Muscle of leg (tissue), 11 donors: ENCODE results near the gene ARPC1A. TPM values are rescaled to one million over a fixed set of nuclear protein-coding genes. Genes with fewer than 3 reads are reported as not detected.
"Not testable (repeated sequence)": the region's sequence is repeated elsewhere in the genome, so short reads cannot be mapped to it uniquely, and the experiment has no call there.

Source experiments
- DNase-seq: peaks from one replicate; pipeline ENCODE4 v3.0.0; 2013
- H3K27ac ChIP-seq: one replicate; pipeline ENCODE4 v1.5.1; 2013; ENCODE audit warnings: mild to moderate bottlenecking, low read length, control low read depth
- H3K27me3 ChIP-seq: one replicate; pipeline ENCODE4 v1.6.1; 2013; ENCODE audit warnings: low read length; ENCODE audit not compliant: control insufficient read depth, insufficient read depth
- H3K36me3 ChIP-seq: one replicate; pipeline ENCODE4 v1.6.1; 2013; ENCODE audit warnings: low read length; ENCODE audit not compliant: control insufficient read depth, insufficient read depth
- H3K4me1 ChIP-seq: one replicate; pipeline ENCODE4 v1.6.1; 2013; ENCODE audit warnings: low read length; ENCODE audit not compliant: control insufficient read depth, insufficient read depth
- H3K4me3 ChIP-seq: one replicate; pipeline ENCODE4 v1.5.1; 2013; ENCODE audit warnings: low read length, control low read depth
- H3K9me3 ChIP-seq: replicated peaks from 2 replicates; pipeline ENCODE4 v1.6.1; 2013; ENCODE audit warnings: low read depth, low read length; ENCODE audit not compliant: control insufficient read depth
- WGBS: methylation state at CpG from one replicate; pipeline ENCODE4 v1.1.5; 2013; ENCODE audit warnings: missing lambda C conversion rate; ENCODE audit not compliant: insufficient coverage; 5-methylcytosine and 5-hydroxymethylcytosine counted together
- polyA plus RNA-seq, 8 donors: library from polyadenylated mRNA; unstranded; fragments of 120-200 nt; gene quantifications; one replicate each; pipeline versions ENCODE4 v1.2.1 to v1.2.3, GENCODE V29; 2013; ENCODE audit warnings: inconsistent platforms in 1 of 8, low replicate concordance in 1 of 8; ENCODE audit not compliant: insufficient read length in 8 of 8, insufficient read depth in 1 of 8
- total RNA-seq: library from RNA; stranded (reverse); fragments of 120-200 nt; gene quantifications from one replicate; pipeline ENCODE4 v1.2.4, GENCODE V29; 2013

Gene ARPC1A
- total and polyA plus RNA-seq, 9 donors, result 54.6 to 90.3 (median 66.5) TPM

DNA sequence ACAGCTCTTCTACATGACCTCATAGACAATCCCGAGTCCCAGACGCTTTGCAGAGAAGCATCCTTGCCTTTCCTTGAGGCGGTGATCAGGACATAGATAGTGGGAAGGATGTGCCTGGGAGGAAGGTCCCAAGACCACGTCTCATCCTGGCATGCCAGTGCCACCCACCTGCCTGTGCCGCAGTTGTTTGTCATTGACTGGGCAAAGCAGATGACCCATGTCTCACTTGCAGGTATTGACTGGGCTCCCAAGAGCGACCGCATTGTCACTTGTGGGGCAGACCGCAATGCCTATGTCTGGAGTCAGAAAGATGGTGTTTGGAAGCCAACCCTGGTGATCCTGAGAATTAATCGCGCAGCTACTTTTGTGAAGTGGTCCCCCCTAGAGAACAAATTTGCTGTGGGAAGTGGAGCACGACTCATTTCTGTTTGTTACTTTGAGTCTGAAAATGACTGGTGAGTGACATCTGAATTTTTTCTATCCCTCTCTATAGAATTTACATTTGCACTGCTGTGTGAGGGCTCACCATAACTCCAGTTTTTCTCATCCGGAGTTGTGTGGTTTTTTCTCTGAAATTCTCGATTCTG, 18.5 kb downstream of the ARPC1A start:
- H3K9me3 ChIP-seq, result no peaks in the 10 kb centered on the region
- no peaks in the 10 kb centered on the region for H3K27me3 ChIP-seq
- 97% methylated on average over 7 of the region's 13 CpGs for WGBS
- peaks cover 47% of the 10 kb centered on the region for H3K36me3 ChIP-seq
- H3K4me1 ChIP-seq, result no peaks in the 10 kb centered on the region
- no peak overlapping the region for H3K4me3 ChIP-seq
- H3K27ac ChIP-seq, result no peak overlapping the region
- DNase-seq, result no peak

GRCh38 chr7:99350641-99351040, 24.9 kb downstream of the ARPC1A start:
- no CpG with 5 or more reads among the region's 3 CpGs for WGBS
- not testable (repeated sequence) for H3K27ac ChIP-seq, H3K9me3 ChIP-seq, DNase-seq, H3K4me1 ChIP-seq, H3K4me3 ChIP-seq, H3K27me3 ChIP-seq
- H3K36me3 ChIP-seq, result peaks cover 48% of the 10 kb centered on the region

DNA sequence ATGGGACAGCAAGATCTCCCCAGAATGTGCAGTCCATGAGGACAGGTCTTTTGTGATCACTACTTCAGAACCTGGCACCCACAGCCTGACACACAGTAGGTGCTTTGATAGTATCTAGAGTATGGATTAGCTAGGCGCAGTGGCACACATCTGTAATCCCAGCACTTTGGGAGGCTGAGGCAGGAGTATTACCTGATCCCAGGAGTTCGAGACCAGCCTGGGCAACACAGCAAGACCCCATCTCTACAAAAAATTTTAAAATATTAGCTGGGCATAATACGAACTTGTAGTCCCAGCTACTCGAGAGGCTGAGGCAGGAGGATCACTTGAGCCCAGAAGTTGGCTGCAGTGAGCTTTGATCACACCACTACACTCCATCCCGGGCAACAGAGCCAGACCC, 26.5 kb downstream of the ARPC1A start:
- 94% methylated on average over 3 of the region's 5 CpGs for WGBS
- H3K9me3 ChIP-seq, result no peaks in the 10 kb centered on the region
- DNase-seq, result no peak

DNA sequence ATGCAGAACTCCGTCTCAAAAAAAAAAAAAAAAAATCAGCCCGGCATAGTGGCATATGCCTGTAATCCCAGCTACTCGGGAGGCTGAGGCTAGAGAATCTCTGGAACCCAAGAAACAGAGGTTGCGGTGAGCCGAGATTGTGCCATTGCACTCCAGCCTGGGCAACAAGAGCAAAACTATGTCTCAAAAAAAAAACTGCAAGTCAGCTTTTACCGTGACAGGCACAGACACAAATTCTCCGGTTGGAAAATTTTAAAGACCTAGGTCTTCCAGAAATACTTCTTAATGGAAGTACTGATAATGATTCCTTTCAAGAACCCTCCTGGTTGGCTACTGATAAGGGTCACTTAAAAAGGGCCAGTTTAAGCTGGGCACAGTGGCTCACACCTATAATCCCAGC, 29.4 kb downstream of the ARPC1A start:
- Histone ChIP-seq H3K27me3 (no peaks in the 10 kb centered on the region), H3K9me3 (no peaks in the 10 kb centered on the region), H3K27ac (no peak overlapping the region), H3K36me3 (peaks cover 63% of the 10 kb centered on the region), H3K4me3 (no peak overlapping the region), H3K4me1 (no peaks in the 10 kb centered on the region)
- DNase-seq, result no peak
- 96% methylated on average over 5 of the region's 7 CpGs for WGBS

More for the DNA sequence above, 26.5 kb downstream of the ARPC1A start:
- no peaks in the 10 kb centered on the region for H3K4me1 ChIP-seq
- no peak overlapping the region for H3K27ac ChIP-seq
- peaks cover 51% of the 10 kb centered on the region for H3K36me3 ChIP-seq
- H3K27me3 ChIP-seq, result no peaks in the 10 kb centered on the region
- H3K4me3 ChIP-seq, result no peak overlapping the region

- no peak overlapping the region for H3K27ac ChIP-seq
- peaks cover 69% of the 10 kb centered on the region for H3K36me3 ChIP-seq
- DNase-seq, result no peak
- 93% methylated on average over 14 of the region's 16 CpGs for WGBS
- no peaks in the 10 kb centered on the region for H3K9me3 ChIP-seq
- H3K27me3 ChIP-seq, result no peaks in the 10 kb centered on the region
- H3K4me3 ChIP-seq, result no peak overlapping the region
- no peaks in the 10 kb centered on the region for H3K4me1 ChIP-seq
Observed at GRCh38 chr7:99357701-99358490, 32.2 kb downstream of the ARPC1A start.

DNA sequence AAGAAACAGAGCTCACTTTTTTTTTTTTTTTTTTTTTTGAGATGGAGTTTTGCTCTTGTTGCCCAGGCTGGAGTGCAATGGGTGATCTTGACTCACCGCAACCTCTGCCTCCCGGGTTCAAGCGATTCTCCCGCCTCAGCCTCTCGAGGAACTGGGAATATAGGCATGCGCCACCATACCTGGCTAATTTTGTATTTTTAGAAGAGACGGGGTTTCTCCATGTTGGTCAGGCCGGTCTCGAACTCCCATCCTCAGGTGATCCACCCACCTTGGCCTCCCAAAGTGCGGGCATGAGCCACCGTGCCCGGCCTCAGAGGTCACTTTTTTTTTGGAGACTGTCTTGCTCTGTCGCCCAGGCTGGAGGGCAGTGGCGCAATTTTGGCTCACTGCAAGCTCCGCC, 32.8 kb downstream of the ARPC1A start:
- not testable (repeated sequence) for H3K4me3 ChIP-seq, H3K27ac ChIP-seq, DNase-seq, H3K27me3 ChIP-seq, H3K4me1 ChIP-seq, H3K9me3 ChIP-seq
- H3K36me3 ChIP-seq, result peaks cover 75% of the 10 kb centered on the region
- WGBS, result 99% methylated on average over 10 of the region's 15 CpGs

- no peak overlapping the region for H3K27ac ChIP-seq
- 88% methylated on average over 19 of the region's 22 CpGs for WGBS
- no peaks in the 10 kb centered on the region for H3K27me3 ChIP-seq
- H3K36me3 ChIP-seq, result peaks cover 79% of the 10 kb centered on the region
- no peak overlapping the region for H3K4me3 ChIP-seq
- H3K9me3 ChIP-seq, result no peaks in the 10 kb centered on the region
- H3K4me1 ChIP-seq, result no peaks in the 10 kb centered on the region
- DNase-seq, result no peak
Observed at GRCh38 chr7:99359465-99360154, 33.9 kb downstream of the ARPC1A start.

DNA sequence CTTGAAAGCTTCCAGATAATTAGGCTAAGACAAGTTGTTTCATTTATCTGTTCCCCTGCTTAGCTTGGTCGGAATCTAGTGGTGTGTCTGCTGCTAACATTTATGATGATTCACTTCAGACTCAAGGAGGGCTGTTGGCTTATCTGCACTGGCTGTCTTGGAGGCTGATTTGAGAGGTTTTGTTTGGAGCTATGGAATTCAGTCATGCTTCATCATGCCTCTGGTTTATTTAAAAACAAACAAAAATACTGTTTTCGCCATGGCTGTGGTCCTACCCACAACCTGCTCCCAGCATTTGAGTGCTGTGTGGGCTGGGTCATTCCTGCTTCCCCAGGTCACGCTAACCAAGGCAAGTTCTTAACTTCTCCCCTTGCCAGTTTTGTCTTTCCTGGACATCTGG, 37.1 kb downstream of the ARPC1A start:
- H3K27ac ChIP-seq, result no peak overlapping the region
- H3K9me3 ChIP-seq, result no peaks in the 10 kb centered on the region
- no peak for DNase-seq
- H3K4me3 ChIP-seq, result no peak overlapping the region
- H3K27me3 ChIP-seq, result no peaks in the 10 kb centered on the region
- no CpG with 5 or more reads among the region's 3 CpGs for WGBS
- no peaks in the 10 kb centered on the region for H3K4me1 ChIP-seq
- H3K36me3 ChIP-seq, result peaks cover 84% of the 10 kb centered on the region

DNA sequence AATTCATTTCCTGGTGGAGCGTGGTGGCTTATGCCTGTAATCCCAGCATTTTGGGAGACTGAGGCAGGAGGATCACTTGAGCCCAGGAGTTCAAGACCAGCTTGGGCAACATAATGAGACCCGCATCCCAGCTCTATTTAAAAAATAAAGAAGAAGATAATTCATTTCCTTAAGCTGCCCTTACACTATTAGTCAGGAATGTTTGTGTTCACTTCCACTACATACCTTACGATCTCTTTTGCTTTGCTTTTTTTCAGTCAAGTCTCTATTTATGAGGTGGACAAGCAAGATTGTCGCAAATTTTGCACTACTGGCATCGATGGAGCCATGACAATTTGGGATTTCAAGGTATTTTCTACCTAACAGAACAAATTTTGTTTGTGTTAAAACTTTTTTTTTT, 37.6 kb downstream of the ARPC1A start:
- no peaks in the 10 kb centered on the region for H3K4me1 ChIP-seq
- H3K27ac ChIP-seq, result no peak overlapping the region
- H3K4me3 ChIP-seq, result no peak overlapping the region
- H3K36me3 ChIP-seq, result peaks cover 79% of the 10 kb centered on the region
- DNase-seq, result no peak
- H3K9me3 ChIP-seq, result no peaks in the 10 kb centered on the region
- WGBS, result 100% methylated on average over 1 of the region's 5 CpGs
- H3K27me3 ChIP-seq, result no peaks in the 10 kb centered on the region

DNA sequence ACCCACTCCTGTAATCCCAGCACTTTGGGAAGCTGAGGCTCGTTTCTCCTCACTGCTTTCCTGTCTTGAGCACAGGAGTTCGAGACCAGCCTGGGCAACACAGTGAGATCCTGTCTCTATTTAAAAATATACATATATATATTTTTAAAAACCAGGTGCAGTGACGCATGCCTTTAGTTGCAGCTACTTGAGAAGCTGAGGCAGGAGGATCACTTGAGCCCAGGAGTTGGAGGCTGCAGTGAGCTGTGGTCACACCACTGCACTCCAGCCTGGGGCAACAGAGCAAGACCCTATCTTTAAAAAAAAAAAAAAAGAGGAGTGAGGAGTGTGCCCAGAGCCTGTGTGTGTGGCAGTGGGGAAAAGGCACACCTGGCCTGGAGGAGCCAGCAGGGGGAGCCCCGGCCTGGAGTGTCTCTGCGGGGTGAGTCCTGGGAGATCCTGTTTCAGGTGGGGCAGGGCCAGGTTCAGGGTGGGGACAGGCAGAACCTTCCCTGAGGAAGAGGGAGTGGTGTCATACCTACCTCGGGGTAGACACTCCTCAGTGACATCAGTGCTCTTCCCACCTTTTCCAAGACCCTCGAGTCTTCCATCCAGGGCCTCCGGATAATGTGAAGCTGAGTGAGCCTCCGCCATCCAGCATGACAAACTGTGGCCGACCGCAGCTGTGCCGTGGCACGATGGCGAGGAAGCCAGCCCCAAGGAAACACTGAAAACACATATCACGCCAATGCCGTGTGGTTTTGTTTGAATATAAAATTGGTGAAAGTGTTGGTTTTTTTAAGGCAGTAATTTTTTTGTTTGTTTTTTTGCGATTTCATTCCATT, 39.8 kb downstream of the ARPC1A start:
- H3K27ac ChIP-seq, result no peak overlapping the region
- 87% methylated on average over 11 of the region's 17 CpGs for WGBS

More for the DNA sequence above, 39.8 kb downstream of the ARPC1A start:
- no peak for DNase-seq
- Histone ChIP-seq H3K36me3 (peaks cover 66% of the 10 kb centered on the region), H3K9me3 (no peaks in the 10 kb centered on the region), H3K4me1 (peaks cover 8% of the 10 kb centered on the region), H3K27me3 (no peaks in the 10 kb centered on the region), H3K4me3 (no peak overlapping the region)
